ENCODE data around the gene ADORA2A.

ADORA2A gene

DNA sequence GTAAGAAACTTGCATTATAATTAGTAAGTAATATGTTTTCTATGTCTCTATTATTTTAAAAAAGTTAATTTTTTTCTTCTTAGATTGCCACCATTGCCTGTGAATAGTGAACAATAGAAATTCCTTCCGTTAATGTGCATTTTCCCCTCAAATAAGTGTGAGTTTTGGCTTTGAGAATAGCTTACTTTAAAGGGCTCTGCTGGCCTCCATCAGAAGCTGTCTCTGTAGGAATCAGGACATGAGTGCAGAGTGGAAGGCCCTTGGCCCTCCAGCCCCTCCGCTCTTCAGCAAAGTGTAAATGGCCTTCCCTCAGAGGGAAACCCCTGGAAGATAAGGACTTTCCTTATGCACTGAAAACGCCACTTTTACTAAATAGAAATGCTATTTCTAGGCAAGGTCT, 24.1 kb upstream of the ADORA2A start:
- DNase-seq (ENCODE audit: insufficient read length, low spot score) (no peak), FAIRE-seq (no peak)
- TF ChIP-seq, protein P1, sequence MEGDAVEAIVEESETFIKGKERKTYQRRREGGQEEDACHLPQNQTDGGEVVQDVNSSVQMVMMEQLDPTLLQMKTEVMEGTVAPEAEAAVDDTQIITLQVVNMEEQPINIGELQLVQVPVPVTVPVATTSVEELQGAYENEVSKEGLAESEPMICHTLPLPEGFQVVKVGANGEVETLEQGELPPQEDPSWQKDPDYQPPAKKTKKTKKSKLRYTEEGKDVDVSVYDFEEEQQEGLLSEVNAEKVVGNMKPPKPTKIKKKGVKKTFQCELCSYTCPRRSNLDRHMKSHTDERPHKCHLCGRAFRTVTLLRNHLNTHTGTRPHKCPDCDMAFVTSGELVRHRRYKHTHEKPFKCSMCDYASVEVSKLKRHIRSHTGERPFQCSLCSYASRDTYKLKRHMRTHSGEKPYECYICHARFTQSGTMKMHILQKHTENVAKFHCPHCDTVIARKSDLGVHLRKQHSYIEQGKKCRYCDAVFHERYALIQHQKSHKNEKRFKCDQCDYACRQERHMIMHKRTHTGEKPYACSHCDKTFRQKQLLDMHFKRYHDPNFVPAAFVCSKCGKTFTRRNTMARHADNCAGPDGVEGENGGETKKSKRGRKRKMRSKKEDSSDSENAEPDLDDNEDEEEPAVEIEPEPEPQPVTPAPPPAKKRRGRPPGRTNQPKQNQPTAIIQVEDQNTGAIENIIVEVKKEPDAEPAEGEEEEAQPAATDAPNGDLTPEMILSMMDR (IDR thresholded peaks at IDR 0.05; ENCODE audit: insufficient read depth, missing control alignments) = no peak

DNA sequence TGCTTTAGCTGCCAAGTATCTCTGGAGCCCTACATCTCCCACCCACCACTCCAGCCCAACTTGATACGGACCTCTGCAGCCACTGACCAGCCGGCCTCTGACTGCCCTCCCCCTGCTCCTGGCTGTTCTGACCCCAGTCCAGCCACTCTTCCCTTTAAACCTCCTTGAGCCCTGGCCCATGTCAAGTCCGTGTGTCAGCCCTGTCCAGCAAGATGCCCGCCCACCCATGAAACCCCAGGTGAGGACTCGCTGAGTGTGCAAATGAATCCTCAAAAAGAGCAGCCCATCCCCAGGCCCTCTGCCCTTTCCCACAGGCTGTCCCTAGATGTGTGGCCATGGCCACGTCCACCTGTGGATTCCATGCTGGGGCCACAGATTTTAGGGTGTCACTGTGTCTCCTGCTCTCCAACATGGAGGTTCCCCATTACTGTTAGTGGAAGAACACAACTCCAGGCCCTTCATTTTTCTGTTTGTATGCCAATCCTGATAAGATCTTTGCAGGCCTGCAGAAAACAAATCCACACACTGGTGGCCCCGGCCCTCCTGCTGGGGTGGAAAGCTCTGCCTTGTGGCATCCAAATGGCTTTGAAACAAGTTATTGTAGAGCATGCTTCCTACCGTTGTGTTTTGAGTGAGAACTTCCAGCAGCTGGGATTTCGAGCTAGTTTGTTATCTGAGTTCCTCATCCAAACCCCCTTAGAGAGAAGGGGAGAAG, 22.7 kb upstream of the ADORA2A start:
- TF ChIP-seq, protein P1 (IDR thresholded peaks at IDR 0.05; ENCODE audit: insufficient read depth, missing control alignments) = no peak
- FAIRE-seq = no peak
- DNase-seq (ENCODE audit: insufficient read length, low spot score) = no peak

GRCh38 chr22:24405631-24406321, 21.6 kb upstream of the ADORA2A start:
- DNase-seq (ENCODE audit: insufficient read length, low spot score) (no peak), FAIRE-seq (no peak)
- TF ChIP-seq, protein P1 (IDR thresholded peaks at IDR 0.05; ENCODE audit: insufficient read depth, missing control alignments) = no peak

DNA sequence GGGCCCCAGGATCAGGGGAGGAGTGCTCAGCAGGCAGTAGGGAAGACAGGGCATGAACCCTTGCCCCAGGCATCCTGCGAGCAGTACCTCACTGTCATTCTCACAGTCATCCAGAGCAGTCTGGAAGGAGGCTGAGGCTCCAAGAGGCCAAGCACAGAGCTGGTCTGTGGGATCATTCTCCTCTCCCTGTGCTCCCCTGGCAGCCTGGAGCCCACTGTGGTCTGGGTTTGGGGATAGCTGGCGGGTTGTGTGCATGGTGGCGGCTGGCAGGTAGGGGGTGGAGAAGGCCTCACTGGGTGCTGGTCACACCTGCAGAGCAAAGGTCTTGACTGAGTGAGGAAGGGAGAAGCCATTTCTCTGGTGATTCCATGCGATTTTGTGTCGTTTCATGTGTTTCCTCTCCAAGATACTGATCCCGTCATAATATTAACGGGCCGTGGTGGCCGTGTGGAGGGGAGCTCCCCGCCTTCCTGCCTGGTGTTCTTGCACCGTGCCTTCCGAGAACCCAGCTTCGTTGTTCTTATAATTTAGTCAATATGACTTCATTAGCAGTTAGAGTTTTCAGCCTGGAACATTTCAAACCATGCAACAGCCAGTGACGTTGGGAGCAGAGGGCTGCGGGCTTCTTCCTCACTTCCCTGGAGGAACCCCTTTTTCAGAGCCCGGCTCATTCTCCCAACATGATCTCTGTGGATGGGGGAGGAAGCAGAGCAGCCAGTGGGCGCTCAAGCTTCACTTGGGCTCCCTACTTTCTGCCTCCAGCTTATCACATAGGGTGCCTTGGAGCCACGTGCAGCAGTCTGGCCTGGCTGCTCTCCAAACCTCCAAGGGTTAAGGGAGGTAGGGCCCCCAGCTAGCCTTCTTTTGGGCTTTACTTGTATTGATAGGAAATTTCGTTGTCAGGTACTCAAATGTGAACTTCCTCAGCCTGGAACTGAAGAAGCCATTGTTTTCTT, 20.8 kb upstream of the ADORA2A start:
- DNase-seq (ENCODE audit: insufficient read length, low spot score) (no peak), FAIRE-seq (no peak)
- TF ChIP-seq, protein P1 (IDR thresholded peaks at IDR 0.05; ENCODE audit: insufficient read depth, missing control alignments) = no peak

DNA sequence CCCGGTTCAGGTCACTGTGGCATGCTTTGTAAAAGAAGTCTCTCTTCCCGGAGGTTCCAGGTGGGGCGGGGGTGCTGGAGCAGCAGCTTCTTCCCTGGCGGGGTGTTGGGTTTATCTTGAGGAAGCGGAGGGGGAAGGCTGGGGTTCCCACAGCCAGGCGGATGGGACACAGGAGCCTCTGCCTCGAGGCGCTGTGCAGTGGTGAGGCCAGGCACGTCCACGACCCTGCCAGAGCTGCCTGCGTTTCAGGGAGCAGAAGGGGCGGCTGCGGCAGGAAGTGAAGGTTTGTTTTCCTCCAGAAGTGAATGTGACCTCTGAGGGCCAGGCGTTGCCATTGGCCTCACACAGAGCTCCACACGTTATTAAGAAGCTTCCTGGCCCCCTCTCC, 20.1 kb upstream of the ADORA2A start:
- FAIRE-seq (no peak), DNase-seq (ENCODE audit: insufficient read length, low spot score) (no peak)
- TF ChIP-seq, protein P1 (IDR thresholded peaks at IDR 0.05; ENCODE audit: insufficient read depth, missing control alignments) = no peak

DNA sequence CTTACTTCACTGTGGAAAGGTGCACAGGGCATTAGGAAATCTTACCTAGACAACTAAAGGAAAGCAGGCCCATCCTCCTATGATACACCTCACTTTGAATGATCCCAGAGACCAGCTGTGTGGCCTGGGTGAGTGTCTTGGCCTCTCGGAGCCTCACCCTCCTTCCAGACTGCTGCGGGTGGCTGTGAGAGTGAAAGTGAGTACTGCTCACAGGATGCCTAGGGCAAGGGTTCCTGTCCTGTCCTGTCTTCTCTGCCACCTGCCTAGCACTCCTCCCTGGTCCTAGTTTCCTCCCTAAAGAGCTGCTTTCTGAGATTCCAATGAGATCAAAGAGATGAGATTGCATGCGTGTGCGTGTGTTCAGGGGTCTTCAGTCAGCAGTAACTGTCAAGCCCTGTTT, 19.5 kb upstream of the ADORA2A start:
- FAIRE-seq (no peak), DNase-seq (ENCODE audit: insufficient read length, low spot score) (no peak)
- TF ChIP-seq, protein P1 (IDR thresholded peaks at IDR 0.05; ENCODE audit: insufficient read depth, missing control alignments) = no peak
